Endothelial cell of hepatic sinusoid (primary cell): Measurements from ENCODE around the gene LONP2.
"Not testable (repeated sequence)": the region's sequence is repeated elsewhere in the genome, so short reads cannot be mapped to it uniquely, and the experiment has no call there.

Source experiments
- in situ Hi-C: cut with HindIII; loops from 2 replicates; pipeline ENCODE4 v1.10.0; 2017; ENCODE audit warnings: low sequenced_read_pairs

LONP2 gene

DNA sequence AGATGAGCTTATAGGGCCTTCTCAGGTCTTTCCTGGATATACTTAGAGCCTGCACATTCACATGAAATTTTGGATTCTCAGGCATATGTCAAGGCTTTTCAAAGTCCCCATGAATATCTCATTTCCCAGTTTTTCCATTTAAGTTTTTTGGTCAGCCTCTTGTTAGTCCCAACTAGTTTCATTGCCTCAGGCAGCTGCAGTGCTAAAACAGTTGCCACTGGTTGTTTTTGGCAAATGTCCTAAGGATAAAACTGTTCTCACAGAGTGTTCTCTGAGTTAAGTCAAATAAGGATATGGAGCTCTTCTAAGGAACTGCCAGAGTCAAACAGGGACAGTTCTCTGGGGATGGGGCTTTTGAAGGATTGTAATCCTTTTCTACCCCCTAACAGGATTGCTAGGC, 43.1 kb downstream of the LONP2 start:
- in situ Hi-C loops: no loop called here

- in situ Hi-C loops: no loop called here
Measured at GRCh38 chr16:48291303-48291702, 47.2 kb downstream of the LONP2 start.

GRCh38 chr16:48291754-48292153, 47.7 kb downstream of the LONP2 start:
- in situ Hi-C loops: no loop called here

- in situ Hi-C loops: no loop called here
Measured at GRCh38 chr16:48292452-48292851, 48.4 kb downstream of the LONP2 start.

GRCh38 chr16:48294724-48295123, 50.6 kb downstream of the LONP2 start:
- in situ Hi-C loops: no loop called here

DNA sequence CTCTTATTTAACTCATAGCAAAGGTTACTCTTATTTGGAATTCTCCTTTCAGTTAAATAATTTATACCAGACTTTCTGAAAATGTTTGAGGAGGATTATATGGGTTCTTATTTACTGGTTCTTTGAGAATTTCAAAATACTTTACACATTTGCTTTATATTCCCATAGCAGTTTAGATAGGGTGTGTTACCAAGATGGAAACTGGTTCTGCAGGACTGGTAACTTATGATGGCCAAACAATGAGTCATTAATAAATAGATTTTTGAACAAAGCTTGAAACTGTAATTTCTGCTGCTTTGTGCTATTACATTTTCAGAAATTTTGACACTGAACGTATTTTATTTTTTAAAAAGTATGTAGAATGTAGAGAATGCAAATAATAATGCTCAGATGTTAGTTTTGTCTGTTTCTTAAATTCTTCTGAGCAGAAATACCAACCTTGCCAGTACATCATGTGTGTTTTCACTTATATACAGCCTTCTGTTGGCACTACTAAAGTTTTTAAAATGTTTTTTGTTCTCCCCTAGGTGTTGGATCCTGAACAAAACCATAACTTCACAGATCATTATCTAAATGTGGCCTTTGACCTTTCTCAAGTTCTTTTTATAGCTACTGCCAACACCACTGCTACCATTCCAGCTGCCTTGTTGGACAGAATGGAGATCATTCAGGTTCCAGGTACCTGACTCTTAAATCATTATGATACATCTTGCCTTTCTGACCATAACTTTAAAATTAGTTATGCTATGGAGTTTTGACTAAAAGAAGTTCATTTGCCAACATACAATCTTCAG, 51.6 kb downstream of the LONP2 start:
- in situ Hi-C loops: no loop called here

GRCh38 chr16:48299471-48299870, 55.4 kb downstream of the LONP2 start:
- in situ Hi-C loops: no loop called here

- in situ Hi-C loops: no loop called here
Measured at GRCh38 chr16:48300391-48300856, 56.3 kb downstream of the LONP2 start.

DNA sequence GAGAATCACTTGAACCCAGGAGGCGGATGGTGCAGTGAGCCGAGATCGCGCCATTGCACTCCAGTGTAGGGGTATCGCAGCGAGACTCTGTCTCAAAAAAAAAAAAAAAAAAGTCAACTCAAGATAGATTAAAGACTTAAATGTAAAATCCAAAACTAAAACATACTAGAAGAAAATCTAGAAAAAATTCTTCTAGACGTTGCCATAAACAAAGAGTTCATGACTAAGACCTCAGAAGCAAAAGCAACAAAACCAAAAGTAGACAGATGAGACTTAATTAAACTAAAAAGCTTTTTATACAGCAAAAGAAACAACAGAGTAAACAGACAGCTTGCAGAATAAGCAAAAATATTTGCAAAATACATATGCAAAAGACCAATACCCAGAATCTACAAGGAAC, 64.4 kb downstream of the LONP2 start:
- in situ Hi-C loops: no loop called here

DNA sequence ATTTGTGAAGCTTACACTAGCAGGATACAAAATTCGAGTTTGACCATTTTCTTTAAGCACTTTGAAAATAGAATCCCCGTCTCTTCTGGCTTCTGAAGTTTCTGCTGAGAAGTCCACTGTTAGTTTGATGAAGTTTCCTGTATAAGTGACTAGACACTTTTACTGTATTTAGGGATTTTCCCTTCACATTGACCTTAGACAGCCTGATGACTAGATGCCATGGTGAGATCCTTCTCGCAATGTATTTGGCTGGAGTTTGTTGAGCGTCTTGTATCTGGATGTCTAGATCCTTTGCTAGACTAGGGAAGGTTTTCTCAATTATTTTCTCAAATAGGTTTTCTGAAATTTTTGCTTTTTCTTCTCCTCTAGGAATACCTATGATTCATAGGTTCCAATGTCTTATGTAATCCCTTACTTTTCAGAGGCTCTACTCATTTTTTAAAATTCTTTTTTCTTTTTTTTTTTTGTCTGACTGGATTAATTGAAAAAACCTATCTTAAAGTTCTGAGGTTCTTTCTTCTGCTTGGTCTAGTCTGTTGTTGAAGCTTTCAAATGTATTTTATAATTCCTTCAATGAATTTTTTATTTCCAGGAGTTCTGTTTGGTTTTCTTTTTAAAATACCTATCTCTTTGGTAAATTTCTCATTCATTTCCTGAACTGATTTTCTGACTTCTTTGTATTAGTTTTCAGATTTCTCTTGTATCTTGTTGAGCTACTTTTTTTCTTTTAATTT, 67.0 kb downstream of the LONP2 start:
- in situ Hi-C loops: no loop called here

GRCh38 chr16:48313905-48314304, 69.8 kb downstream of the LONP2 start:
- in situ Hi-C loops: not testable (repeated sequence)

DNA sequence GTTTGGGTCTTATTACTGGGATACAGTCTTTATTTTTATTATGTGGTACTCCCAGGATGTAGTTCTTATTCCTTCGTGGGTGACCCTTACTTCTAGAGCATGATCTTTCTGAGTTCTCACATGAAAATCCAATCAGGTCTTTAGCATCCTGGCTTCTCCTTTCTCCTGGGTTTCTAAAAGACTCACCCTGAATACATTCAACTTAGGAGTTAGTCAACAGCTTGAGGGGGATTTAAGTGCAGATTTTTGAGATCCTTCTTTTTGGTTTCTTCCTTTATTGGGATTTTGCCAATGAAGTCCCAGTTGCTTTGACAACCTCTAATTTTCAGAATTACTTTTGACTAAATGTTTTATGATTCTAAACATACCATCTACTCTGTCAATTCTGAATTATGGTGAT, 72.9 kb downstream of the LONP2 start:
- in situ Hi-C loops: no loop called here

DNA sequence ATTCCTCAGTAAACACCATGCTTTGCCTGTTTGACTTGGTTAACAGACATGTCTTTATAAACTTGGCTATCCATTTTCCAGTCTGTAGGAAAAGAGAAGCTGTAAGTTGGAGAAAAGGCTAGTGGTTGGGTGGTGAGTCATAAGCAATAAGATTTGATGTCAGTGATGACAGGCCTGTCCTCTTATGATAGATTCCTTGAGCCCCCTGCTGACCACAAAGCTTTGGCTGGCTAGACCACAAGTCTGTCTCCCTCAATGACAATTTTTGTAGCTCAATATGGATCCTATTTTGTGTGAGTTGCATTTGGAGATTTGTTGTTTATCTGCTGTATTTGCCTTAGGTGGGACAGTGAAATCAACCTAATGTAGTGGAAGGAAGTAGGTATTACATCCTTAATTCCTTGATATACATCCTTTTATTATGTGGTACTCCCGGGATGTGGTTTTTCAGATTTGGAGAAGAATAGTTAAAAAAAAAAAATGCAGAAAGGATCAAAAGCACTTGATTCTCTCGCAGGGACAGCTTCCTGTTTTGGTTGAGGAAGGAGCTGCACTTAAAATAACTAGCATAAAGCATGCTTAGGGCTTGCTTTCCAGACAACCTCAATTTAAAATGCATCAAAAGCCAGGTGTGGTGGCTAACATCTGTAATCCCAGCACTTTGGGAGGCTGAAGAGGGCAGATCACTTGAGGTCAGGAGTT, 73.7 kb downstream of the LONP2 start:
- in situ Hi-C loops: no loop called here

DNA sequence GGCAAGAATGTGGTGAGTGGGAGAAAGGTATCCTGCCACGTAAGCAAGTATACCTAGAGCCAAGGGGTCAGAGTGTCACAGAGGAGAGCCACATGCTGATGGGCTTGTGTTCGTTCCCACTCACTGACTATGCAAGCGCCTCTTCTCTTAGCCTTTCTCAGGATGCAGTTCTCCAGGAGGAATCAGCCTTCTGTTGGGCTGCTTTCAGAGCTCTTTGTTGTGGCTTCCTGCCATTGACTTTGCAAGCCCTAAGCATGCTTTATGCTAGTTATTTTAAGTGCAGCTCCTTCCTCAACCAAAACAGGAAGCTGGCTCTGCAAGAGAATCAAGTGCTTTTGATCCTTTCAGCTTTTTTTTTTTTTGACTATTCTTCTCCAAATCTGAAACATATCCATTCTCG, 74.5 kb downstream of the LONP2 start:
- in situ Hi-C loops: no loop called here

GRCh38 chr16:48321317-48322036, 77.4 kb downstream of the LONP2 start:
- in situ Hi-C loops: no loop called here

DNA sequence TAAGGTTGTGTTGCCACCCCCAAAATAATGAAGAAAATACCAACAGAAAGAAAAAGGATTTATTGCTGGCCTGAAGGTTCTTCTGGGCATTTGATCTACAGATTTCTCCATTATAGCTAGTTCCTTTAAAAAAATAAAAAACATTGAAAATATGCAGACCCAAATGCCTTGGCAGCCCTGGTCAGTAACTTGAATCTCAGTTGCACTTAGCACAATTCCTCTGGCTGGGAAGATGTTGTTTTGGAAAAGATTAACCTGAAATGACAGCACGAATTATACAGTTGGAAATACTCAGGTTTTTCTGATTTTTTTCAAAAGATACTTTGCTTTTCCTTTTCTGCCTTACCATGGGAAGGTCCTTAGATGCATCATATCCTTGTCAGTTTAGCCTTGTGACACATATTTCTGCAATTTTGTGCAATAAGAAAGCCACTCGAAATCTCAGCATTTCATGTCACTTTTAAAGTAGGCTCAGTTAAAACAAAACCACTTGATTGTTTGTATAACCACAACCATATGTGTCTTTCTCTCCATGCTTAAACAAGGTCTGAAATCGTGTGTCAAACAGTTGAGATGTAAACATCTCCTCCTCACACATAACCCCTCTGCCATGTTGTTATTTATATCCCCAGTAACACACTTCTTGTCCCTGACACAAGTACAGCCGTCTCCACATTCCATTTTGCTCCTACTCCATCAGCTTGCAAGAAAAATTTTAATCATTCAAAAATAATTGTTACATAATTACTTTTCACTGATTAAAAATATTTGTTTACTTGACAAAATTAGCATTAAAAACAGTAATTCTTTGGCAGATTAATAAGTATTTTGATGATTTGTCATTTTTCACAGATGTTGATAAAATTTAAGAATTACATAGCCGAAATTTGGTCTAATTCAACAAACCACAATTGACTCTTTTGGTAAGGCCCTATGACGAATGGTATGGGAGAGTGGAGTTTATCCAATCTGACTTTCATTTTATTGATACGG, 80.0 kb downstream of the LONP2 start:
- in situ Hi-C loops: no loop called here

GRCh38 chr16:48326915-48327314, 82.8 kb downstream of the LONP2 start:
- in situ Hi-C loops: no loop called here

- in situ Hi-C loops: no loop called here
Measured at GRCh38 chr16:48329138-48329537, 85.0 kb downstream of the LONP2 start.

DNA sequence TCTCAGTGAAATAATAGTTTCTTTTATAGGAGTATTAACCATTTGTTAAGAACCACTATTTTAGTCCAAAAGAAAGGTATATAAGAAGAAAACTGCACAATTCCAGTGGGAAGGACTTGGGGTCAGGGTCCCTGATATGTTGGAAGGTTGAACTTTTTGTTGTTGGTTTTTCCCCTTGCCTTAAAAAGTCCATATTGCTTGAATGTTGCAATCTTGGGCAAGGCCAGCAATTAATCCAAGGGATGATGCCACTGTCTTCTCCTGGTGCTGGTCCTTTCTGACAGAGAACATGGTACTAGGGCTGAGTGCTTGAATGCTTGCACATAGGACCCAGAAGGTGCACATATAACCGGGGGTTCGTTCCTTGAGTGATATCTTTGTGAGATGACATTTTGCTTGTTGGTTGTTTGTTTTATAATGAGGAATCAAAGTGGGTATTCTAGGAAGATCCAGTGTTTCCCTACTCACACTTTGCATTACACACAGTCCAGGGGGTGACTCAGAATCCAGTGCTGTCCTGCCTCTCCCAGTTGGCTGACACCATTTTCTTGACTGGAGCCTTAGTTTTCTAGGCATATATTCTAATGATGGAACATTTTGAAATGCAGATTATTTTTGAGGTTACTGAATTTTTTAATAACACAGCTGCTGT, 86.2 kb downstream of the LONP2 start:
- in situ Hi-C loops: no loop called here
